ENCODE data around the gene CRIM1.

The CRIM1 gene

GRCh38 chr2:36388472-36388871 is 32.9 kb downstream of the CRIM1 start:
- no peak for DNase-seq
- TF ChIP-seq POLR2A (IDR thresholded peaks at IDR 0.05; ENCODE audit: low read length) = no peak
- TF ChIP-seq GATA1 (IDR thresholded peaks at IDR 0.05; ENCODE audit: low read depth, low read length) = no peak

DNA sequence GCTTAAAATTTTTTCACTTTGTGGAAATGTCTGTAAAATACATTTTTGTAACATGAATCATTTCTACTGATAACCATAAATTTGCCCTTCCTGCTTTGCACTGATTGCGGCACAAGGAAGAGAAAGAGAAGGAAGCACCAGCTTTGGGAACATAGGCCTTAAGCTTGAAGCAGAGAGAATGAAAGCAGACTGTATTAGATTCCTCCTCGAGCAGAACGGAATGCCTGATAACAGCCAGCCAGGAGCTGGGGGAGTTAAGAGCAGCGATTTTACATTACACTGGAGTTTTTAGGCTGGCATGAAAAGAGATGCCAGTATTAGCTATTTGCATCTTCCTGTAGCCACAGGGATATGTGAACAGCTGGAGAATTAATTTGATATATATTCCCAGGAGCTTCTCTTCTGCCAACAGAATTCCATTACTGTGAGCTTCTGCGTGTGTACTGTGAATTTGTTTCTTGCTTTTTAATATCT is 33.5 kb downstream of the CRIM1 start:
- no peak for TF ChIP-seq POLR2A (IDR thresholded peaks at IDR 0.05; ENCODE audit: low read length)
- no peak for TF ChIP-seq GATA1 (IDR thresholded peaks at IDR 0.05; ENCODE audit: low read depth, low read length)
- DNase-seq = no peak

GRCh38 chr2:36389577-36389976 is 34.0 kb downstream of the CRIM1 start:
- TF ChIP-seq POLR2A (IDR thresholded peaks at IDR 0.05; ENCODE audit: low read length) (no peak), GATA1 (IDR thresholded peaks at IDR 0.05; ENCODE audit: low read depth, low read length) (no peak)
- no peak for DNase-seq

- DNase-seq = no peak
- TF ChIP-seq POLR2A (IDR thresholded peaks at IDR 0.05; ENCODE audit: low read length) = no peak
- TF ChIP-seq GATA1 (IDR thresholded peaks at IDR 0.05; ENCODE audit: low read depth, low read length) = no peak
These were observed 37.1 kb downstream of the CRIM1 start for GRCh38 chr2:36392571-36393255.

- DNase-seq = no peak
- no peak for TF ChIP-seq POLR2A (IDR thresholded peaks at IDR 0.05; ENCODE audit: low read length)
- no peak for TF ChIP-seq GATA1 (IDR thresholded peaks at IDR 0.05; ENCODE audit: low read depth, low read length)
These were observed 38.2 kb downstream of the CRIM1 start for GRCh38 chr2:36393738-36394256.

DNA sequence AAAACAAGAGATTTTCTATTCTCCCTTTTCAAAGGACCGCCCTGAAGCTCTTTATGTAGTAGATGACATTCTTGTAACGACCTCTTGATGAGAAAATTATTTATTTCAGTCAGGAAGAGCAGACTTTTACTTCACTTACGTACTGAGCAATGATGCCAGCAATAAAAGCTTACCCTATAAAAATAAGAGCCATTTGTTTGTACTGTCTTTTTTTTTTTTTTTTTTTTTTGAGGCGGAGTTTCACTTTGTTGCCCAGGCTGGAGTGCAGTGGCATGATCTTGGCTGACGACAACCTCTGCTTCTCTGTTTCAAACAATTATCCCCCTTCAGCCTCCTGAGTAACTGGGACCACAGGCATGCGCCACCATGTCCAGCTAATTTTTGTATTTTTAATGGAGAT is 39.2 kb downstream of the CRIM1 start:
- TF ChIP-seq POLR2A (IDR thresholded peaks at IDR 0.05; ENCODE audit: low read length) (no peak), GATA1 (IDR thresholded peaks at IDR 0.05; ENCODE audit: low read depth, low read length) (no peak)
- no peak for DNase-seq

DNA sequence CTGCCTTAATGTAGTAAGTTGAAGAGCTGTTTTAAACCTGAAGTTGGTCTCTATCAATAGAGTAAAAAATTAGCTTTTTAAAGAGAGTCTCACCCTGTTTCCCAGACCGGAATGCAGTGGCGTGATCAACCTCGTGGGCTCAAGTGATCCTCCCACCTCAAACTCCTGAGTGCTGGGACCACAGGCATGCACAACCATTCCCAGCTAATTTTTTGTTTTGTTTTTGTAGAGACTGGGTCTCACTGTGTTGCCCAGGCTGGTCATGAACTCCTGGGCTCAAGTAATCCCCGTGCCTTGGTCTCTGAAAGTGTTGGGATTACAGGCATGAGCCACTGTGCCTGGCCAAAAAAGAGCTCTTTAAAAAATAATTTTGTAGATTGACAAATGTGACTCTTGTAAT is 40.3 kb downstream of the CRIM1 start:
- TF ChIP-seq POLR2A (IDR thresholded peaks at IDR 0.05; ENCODE audit: low read length) = no peak
- no peak for TF ChIP-seq GATA1 (IDR thresholded peaks at IDR 0.05; ENCODE audit: low read depth, low read length)
- DNase-seq = no peak

GRCh38 chr2:36396878-36397539 is 41.4 kb downstream of the CRIM1 start:
- TF ChIP-seq GATA1 (IDR thresholded peaks at IDR 0.05; ENCODE audit: low read depth, low read length) (no peak), POLR2A (IDR thresholded peaks at IDR 0.05; ENCODE audit: low read length) (no peak)
- DNase-seq = no peak

- DNase-seq = no peak
- TF ChIP-seq GATA1 (IDR thresholded peaks at IDR 0.05; ENCODE audit: low read depth, low read length) (no peak), POLR2A (IDR thresholded peaks at IDR 0.05; ENCODE audit: low read length) (no peak)
These were observed 42.3 kb downstream of the CRIM1 start for GRCh38 chr2:36397728-36398413.

GRCh38 chr2:36399050-36399449 is 43.5 kb downstream of the CRIM1 start:
- TF ChIP-seq POLR2A (IDR thresholded peaks at IDR 0.05; ENCODE audit: low read length) (no peak), GATA1 (IDR thresholded peaks at IDR 0.05; ENCODE audit: low read depth, low read length) (no peak)
- DNase-seq = no peak

- DNase-seq = peak; percentile 44 to 48
- TF ChIP-seq POLR2A (IDR thresholded peaks at IDR 0.05; ENCODE audit: low read length) = no peak
These were observed 48.2 kb downstream of the CRIM1 start for GRCh38 chr2:36403675-36404230.

- no peak for TF ChIP-seq POLR2A (IDR thresholded peaks at IDR 0.05; ENCODE audit: low read length)
- TF ChIP-seq GATA1 (IDR thresholded peaks at IDR 0.05; ENCODE audit: low read depth, low read length) = no peak
- DNase-seq = no peak
These were observed 48.7 kb downstream of the CRIM1 start for GRCh38 chr2:36404318-36404717.

- DNase-seq = no peak
- TF ChIP-seq GATA1 (IDR thresholded peaks at IDR 0.05; ENCODE audit: low read depth, low read length) (no peak), POLR2A (IDR thresholded peaks at IDR 0.05; ENCODE audit: low read length) (no peak)
These were observed 49.2 kb downstream of the CRIM1 start for GRCh38 chr2:36404754-36405153.

DNA sequence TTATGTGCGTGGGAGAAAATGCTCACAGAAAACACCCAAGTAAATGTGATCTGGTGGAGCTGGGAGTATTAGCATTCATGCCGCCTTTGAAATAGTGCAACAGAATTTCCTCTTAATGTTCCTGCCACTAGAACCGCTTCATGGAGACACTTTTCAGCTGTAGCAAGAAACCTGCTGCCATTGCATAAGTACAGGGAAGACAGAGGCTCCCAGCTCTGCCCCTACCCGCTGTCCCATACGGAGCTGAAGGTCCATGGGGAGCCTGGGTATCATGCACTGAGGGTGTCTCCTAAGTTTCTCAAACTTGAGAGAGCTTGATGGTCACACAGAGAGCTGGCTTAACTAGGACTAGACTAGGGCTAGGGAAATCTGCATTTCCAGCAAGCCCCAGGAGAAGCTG is 49.6 kb downstream of the CRIM1 start:
- DNase-seq = no peak
- TF ChIP-seq GATA1 (IDR thresholded peaks at IDR 0.05; ENCODE audit: low read depth, low read length) (no peak), POLR2A (IDR thresholded peaks at IDR 0.05; ENCODE audit: low read length) (no peak)

Measured in erythroblast (primary cell).